Duodenal mucosa (tissue), 2 donors: ENCODE results near the gene KRT4.
"Not testable (repeated sequence)": the region's sequence is repeated elsewhere in the genome, so short reads cannot be mapped to it uniquely, and the experiment has no call there.

ENCODE experiments used
- H3K27ac ChIP-seq: one replicate; pipeline ENCODE4 v1.7.0; 2013; ENCODE audit warnings: low read depth, low read length
- H3K27me3 ChIP-seq, 2 donors: one replicate each; pipeline ENCODE4 v1.7.0; 2013; ENCODE audit warnings: low read length in 2 of 2, control low read depth in 1 of 2; ENCODE audit not compliant: insufficient read depth in 2 of 2, control insufficient read depth in 1 of 2
- H3K36me3 ChIP-seq, 2 donors: one replicate each; pipeline ENCODE4 v1.7.0; 2013; ENCODE audit warnings: low read length in 2 of 2, control low read depth in 1 of 2; ENCODE audit not compliant: insufficient read depth in 2 of 2, control insufficient read depth in 1 of 2
- H3K4me1 ChIP-seq, 2 donors: one replicate each; pipeline ENCODE4 v1.7.0; 2013; ENCODE audit warnings: low read length in 2 of 2, control low read depth in 1 of 2; ENCODE audit not compliant: insufficient read depth in 2 of 2, control insufficient read depth in 1 of 2
- H3K4me3 ChIP-seq, 2 donors: one replicate each; pipeline ENCODE4 v1.7.0; 2013; ENCODE audit warnings: low read length in 2 of 2, low read depth in 1 of 2
- H3K9ac ChIP-seq, 2 donors: one replicate each; pipeline ENCODE4 v1.7.0; 2013; ENCODE audit warnings: low read length in 2 of 2, low read depth in 1 of 2
- H3K9me3 ChIP-seq, 2 donors: one replicate each; pipeline ENCODE4 v1.7.0; 2013; ENCODE audit warnings: low read length in 2 of 2, control low read depth in 1 of 2; ENCODE audit not compliant: control insufficient read depth in 1 of 2

The KRT4 gene

DNA sequence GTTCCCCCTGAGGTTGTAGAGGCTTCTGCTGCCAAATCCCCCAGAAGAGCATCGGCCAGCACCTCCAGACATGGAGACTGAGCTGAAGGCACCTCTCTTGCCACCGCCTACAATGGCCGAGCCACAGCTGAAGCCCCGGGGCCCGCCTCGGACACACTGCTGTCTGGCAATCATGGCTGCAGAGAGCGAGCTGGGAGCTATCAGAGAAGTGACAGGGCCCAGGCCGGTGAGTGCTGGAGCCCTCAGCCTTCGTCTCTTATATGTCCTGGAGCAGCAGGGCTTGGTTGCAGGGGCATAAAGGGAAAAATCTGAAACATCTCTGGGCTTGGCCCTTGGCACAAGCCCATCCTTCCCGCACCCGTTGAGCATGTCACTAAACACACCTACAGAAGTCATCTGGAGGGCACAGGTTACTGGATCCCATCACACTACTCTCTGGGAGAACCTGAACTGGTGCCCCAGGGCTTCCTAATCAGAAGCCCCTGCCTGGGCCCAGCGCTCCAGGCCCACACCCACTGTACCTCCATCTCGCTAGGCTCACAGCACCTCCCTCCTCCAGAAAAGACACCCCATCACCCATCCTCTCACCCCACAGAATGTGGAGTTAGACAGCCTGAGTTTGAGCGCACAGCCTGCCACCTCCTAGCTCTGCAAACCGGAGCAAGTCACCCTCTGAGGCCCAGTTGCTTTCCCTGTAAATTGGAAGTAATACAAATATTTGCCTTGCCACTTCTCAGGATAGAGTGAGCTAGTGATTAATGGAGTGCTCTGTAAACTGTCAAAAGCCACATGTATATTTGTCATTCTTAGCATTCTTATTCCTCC lies at the start of gene KRT4:
TSS of gene KRT4 (minus strand) at position 232 of the 825 bp plus-strand sequence. CDS start at position 174, 58 bp downstream.
- no peak within 1 kb of the TSS for H3K27ac ChIP-seq
- H3K9me3 ChIP-seq: no peaks in the 10 kb centered on the region
- H3K4me1 ChIP-seq: no peaks in the 10 kb centered on the region
- no peak within 1 kb of the TSS for H3K9ac ChIP-seq
- H3K4me3 ChIP-seq: no peak within 1 kb of the TSS
- no peaks in the 10 kb centered on the region for H3K36me3 ChIP-seq
- no peaks in the 10 kb centered on the region for H3K27me3 ChIP-seq

DNA sequence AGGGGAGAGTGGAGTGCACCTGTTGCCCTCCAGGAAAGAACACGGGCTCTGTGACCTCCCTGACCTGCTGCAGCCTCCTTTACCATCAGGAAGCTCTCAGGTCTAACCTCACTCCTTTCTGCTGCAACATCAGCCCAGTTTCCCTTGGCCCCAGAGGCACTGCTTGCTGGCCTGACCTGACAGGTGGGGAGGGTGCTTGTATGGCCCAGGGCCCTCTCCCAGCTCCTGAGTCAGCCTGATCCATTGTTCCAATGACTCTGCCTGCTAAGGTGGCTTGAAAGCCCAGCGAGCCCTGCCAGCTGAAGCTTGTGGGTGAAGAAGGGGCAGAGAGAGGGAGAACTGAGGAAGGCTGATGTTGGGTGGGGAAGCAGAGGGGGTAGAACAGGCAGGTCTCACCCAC lies 48.1 kb upstream of the KRT4 start:
- no peak overlapping the region for H3K27ac ChIP-seq
- H3K36me3 ChIP-seq: no peaks in the 10 kb centered on the region
- no peak overlapping the region for H3K4me3 ChIP-seq
- H3K27me3 ChIP-seq: no peaks in the 10 kb centered on the region
- H3K9ac ChIP-seq: no peak overlapping the region
- H3K9me3 ChIP-seq: no peaks in the 10 kb centered on the region
- peaks cover 10 to 15% of the 10 kb centered on the region in 2 donors for H3K4me1 ChIP-seq

DNA sequence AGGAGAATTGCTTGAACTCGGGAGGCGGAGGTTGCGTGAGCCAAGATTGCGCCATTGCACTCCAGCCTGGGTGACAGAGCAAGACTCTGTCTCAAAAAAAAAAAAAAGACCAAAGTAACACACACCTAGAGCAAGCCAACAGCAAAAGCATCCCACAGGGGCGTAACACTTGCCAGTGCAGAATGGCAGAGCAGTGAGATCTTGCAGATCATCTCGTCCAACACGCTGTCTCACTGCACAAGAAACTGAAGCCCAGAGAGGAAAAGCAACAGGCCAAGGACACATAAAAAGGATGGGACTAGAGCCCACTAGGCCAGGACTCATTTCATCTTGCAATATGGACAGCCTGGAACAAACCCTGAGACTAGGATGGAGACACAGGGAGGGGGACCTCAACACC lies 47.6 kb upstream of the KRT4 start:
- Histone ChIP-seq H3K27ac (no peak overlapping the region), H3K4me3 (no peak overlapping the region), H3K4me1 (peaks cover 9 to 15% of the 10 kb centered on the region in 2 donors), H3K9ac (no peak overlapping the region), H3K9me3 (no peaks in the 10 kb centered on the region), H3K36me3 (no peaks in the 10 kb centered on the region), H3K27me3 (no peaks in the 10 kb centered on the region)

DNA sequence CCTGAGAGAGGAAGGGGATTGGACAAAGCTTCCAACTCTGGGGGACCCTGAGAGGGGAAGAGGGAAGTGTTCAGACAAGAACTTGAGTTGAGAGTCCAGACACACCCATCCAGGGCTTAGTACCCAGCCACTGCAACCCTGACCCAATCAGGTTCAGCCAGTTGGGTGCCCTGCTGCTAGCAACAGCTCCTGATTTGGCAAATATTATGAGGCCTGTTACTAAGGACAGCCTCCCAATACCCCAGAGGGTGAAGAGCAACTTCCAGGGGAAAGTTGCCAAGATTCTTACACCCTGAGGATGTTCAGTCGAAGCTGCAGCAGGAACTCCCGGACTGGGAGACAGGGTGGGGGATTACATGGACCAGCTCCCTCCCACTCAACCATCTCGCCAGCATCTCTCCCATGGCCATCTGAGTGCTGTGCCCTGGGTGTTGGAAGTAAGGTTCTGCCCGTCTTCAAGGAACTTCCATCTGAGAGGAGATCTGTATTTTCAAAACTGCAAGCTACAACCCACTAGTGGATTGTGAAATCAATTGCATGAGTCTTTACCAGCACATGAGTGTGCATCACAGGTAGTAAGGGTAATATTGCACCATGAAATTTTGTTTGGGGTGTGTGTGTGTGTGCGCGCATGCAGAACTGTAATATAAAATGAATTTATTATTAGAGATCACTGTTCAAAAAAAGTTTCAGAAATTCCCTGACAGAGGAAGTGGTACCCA lies 46.3 kb upstream of the KRT4 start:
- H3K9ac ChIP-seq: no peak overlapping the region
- no peaks in the 10 kb centered on the region for H3K36me3 ChIP-seq
- H3K27ac ChIP-seq: no peak overlapping the region
- no peaks in the 10 kb centered on the region for H3K9me3 ChIP-seq
- peaks cover 9 to 15% of the 10 kb centered on the region in 2 donors for H3K4me1 ChIP-seq
- H3K27me3 ChIP-seq: no peaks in the 10 kb centered on the region
- H3K4me3 ChIP-seq: no peak overlapping the region

DNA sequence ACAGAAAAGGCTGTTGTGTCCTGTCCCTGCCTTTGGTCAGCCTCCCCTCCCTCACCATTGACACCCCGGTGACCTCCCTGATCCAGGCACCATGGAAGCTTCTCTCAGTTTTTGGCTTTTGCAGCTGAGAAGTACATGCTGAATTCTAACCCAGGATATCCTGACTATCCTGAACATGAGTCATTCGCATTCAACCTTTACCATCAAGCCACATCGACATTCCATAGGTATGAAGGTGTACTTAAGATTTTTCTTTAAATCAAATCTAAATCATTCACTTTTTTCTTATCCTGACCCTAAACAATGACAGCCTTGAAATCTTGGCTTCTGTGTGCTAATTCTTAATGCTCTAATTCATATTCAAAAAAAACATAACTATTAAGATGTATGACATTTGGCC lies 43.6 kb upstream of the KRT4 start:
- Histone ChIP-seq H3K4me3 (no peak overlapping the region), H3K36me3 (no peaks in the 10 kb centered on the region), H3K9ac (no peak overlapping the region), H3K9me3 (no peaks in the 10 kb centered on the region), H3K4me1 (peaks cover 9 to 15% of the 10 kb centered on the region in 2 donors), H3K27ac (no peak overlapping the region), H3K27me3 (no peaks in the 10 kb centered on the region)

DNA sequence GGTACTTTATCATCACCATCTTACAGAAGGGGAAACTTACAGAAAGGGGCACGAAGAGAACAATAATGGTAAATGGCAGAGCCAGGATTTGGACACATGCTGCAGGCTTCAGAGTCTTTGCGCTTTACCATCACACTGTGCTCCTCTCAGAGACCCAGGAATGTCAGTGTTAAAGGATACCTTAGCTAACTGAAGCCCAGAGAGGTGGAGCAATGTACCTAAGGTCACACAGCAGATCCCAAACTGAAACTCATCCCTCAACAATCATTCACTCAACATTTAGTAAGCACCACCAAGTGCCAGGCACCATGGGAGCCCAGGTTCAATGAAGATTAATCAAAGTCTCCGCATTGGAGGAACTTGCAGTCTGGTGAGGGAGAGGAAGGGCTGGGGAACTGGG lies 42.9 kb upstream of the KRT4 start:
- H3K27me3 ChIP-seq: no peaks in the 10 kb centered on the region
- H3K9me3 ChIP-seq: no peaks in the 10 kb centered on the region
- no peak overlapping the region for H3K4me3 ChIP-seq
- H3K36me3 ChIP-seq: no peaks in the 10 kb centered on the region
- H3K9ac ChIP-seq: no peak overlapping the region
- H3K4me1 ChIP-seq: peaks cover 9 to 15% of the 10 kb centered on the region in 2 donors
- H3K27ac ChIP-seq: no peak overlapping the region

DNA sequence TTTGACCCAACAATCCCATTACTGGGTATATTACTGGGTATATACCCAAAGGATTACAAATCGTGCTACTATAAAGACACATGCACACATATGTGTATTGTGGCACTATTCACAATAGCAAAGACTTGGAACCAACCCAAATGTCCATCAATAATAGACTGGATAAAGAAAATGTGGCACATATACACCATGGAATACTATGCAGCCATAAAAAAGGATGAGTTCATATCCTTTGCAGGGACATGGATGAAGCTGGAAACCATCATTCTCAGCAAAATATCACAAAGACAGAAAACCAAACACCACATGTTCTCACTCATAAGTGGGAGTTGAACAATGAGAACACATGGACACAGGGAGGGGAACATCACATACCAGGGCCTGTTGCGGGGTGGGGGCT lies 42.2 kb upstream of the KRT4 start:
- H3K36me3 ChIP-seq, H3K27ac ChIP-seq, H3K9me3 ChIP-seq, H3K27me3 ChIP-seq, H3K9ac ChIP-seq, H3K4me3 ChIP-seq: not testable (repeated sequence)
- H3K4me1 ChIP-seq: peaks cover 9 to 15% of the 10 kb centered on the region in 2 donors

DNA sequence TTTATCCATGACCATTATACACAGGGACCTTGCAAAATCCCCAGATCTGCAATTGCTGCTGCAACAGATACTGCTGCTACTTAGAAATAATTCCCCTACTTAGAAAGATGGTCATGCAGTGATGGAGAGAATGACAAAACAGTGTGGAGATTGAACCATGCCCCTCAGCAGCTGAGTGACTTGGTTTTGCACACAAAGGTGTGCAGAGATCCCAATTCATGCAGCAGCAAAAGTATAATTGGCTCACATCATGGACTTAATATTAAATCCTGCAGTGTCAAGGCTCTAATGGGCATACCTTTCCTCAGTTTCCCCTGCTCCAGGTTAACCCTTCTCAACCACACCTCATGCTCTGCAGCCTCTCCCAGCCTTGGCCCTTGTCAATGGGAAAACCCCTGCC lies 37.9 kb upstream of the KRT4 start:
- Histone ChIP-seq H3K36me3 (no peaks in the 10 kb centered on the region), H3K9me3 (no peaks in the 10 kb centered on the region), H3K27me3 (no peaks in the 10 kb centered on the region), H3K4me1 (no peaks in the 10 kb centered on the region), H3K4me3 (no peak overlapping the region), H3K9ac (no peak overlapping the region), H3K27ac (no peak overlapping the region)

DNA sequence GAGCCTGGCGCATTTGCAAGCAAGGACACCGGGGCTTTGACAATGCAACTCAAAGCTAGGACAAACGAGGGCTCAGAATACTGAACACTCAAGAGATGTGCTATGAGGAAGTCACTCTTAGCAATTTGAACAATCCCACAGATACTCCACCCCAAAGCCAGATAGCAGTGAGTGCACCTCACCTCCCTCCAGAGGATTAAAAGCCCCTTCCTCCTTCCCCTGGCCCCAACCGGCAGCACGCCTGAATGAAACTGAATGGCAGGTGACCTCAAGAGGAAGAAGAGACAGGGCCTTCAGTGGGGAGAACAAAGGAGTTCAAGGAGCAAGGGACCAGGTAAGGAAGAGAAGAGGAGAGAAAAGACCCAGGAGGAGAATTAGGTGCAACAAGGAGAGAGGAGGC lies 36.8 kb upstream of the KRT4 start:
- no peak overlapping the region for H3K9ac ChIP-seq
- no peaks in the 10 kb centered on the region for H3K36me3 ChIP-seq
- no peaks in the 10 kb centered on the region for H3K27me3 ChIP-seq
- no peaks in the 10 kb centered on the region for H3K4me1 ChIP-seq
- H3K4me3 ChIP-seq: no peak overlapping the region
- H3K9me3 ChIP-seq: no peaks in the 10 kb centered on the region
- no peak overlapping the region for H3K27ac ChIP-seq

DNA sequence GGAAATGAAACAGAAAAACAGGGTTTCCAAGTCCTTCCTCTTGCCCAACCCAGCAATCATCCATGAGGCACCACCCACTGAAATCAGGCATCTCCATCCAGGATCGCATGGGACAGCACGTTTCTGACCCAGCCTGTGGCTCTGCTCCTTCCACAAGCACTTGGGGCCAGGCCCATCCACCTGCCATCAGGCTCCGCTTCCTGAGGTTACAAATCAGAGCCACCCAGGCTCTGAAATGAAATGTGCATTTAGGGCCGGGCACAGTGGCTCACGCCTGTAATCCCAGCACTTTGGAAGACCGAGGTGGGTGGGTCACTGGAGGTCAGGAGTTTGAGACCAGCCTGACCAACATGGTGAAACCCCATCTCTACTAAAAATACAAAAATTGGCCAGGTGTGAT lies 35.6 kb upstream of the KRT4 start:
- H3K9ac ChIP-seq: no peak overlapping the region
- H3K27ac ChIP-seq: no peak overlapping the region
- H3K9me3 ChIP-seq: no peaks in the 10 kb centered on the region
- no peaks in the 10 kb centered on the region for H3K36me3 ChIP-seq
- H3K27me3 ChIP-seq: no peaks in the 10 kb centered on the region
- no peaks in the 10 kb centered on the region for H3K4me1 ChIP-seq
- H3K4me3 ChIP-seq: no peak overlapping the region
